SIG-M5 treated with dmso at 0.1 percent for 504 hours (cell line): Measurements from ENCODE around the gene FAM169A.
"Not testable (repeated sequence)": the region's sequence is repeated elsewhere in the genome, so short reads cannot be mapped to it uniquely, and the experiment has no call there.

ENCODE experiments used
- DNase-seq: peaks from one replicate; lab custom pipeline; 2025; ENCODE audit not compliant: unreplicated experiment; lab: John Stamatoyannopoulos, UW

Gene FAM169A

GRCh38 chr5:74865804-74866595 lies at the start of gene FAM169A:
FAM169A (minus strand) TSS chr5:74866387; CDS start chr5:74841676, 24,711 bp downstream.
- DNase-seq = no peak

GRCh38 chr5:74915488-74915887 lies 49.3 kb upstream of the FAM169A start:
- no peak for DNase-seq

GRCh38 chr5:74911421-74911820 lies 45.2 kb upstream of the FAM169A start:
- not testable (repeated sequence) for DNase-seq

GRCh38 chr5:74909888-74910287 lies 43.7 kb upstream of the FAM169A start:
- DNase-seq = not testable (repeated sequence)

- not testable (repeated sequence) for DNase-seq
These were observed 42.0 kb upstream of the FAM169A start for GRCh38 chr5:74908237-74908636.

- not testable (repeated sequence) for DNase-seq
These were observed 38.5 kb upstream of the FAM169A start for GRCh38 chr5:74904713-74905112.

GRCh38 chr5:74903165-74903787 lies 37.1 kb upstream of the FAM169A start:
- DNase-seq = peak; percentile 47

- DNase-seq = no peak
These were observed 30.9 kb upstream of the FAM169A start for GRCh38 chr5:74897049-74897448.

- DNase-seq = no peak
These were observed 29.7 kb upstream of the FAM169A start for GRCh38 chr5:74895906-74896305.

- no peak for DNase-seq
These were observed 28.2 kb upstream of the FAM169A start for GRCh38 chr5:74894351-74894750.

- DNase-seq = no peak
These were observed 26.7 kb upstream of the FAM169A start for GRCh38 chr5:74892921-74893320.

GRCh38 chr5:74889523-74890105 lies 23.4 kb upstream of the FAM169A start:
- no peak for DNase-seq

GRCh38 chr5:74888117-74888516 lies 21.9 kb upstream of the FAM169A start:
- DNase-seq = peak; percentile 2

GRCh38 chr5:74885170-74885569 lies 19.0 kb upstream of the FAM169A start:
- DNase-seq = no peak

- not testable (repeated sequence) for DNase-seq
These were observed 16.4 kb upstream of the FAM169A start for GRCh38 chr5:74882379-74883134.

- no peak for DNase-seq
These were observed 11.6 kb upstream of the FAM169A start for GRCh38 chr5:74877624-74878304.

- no peak for DNase-seq
These were observed 10.0 kb upstream of the FAM169A start for GRCh38 chr5:74875994-74876791.

GRCh38 chr5:74873525-74874249 lies 7.5 kb upstream of the FAM169A start:
- no peak for DNase-seq
